ENCODE results near the gene ZMYM4.

GRCh38 chr1:35269201-35269988 is 886 bp downstream of the ZMYM4 start:
- TF ChIP-seq SUZ12 (IDR thresholded peaks at IDR 0.05; ENCODE audit: extremely low read depth, insufficient read depth, insufficient read length) (no peak), ZNF274 (IDR thresholded peaks at IDR 0.05; ENCODE audit: low read depth, low read length) (no peak), YY1 (IDR thresholded peaks at IDR 0.05; ENCODE audit: insufficient read depth, insufficient read length) (no peak)
